NT2/D1 (cell line): ENCODE measurements around the gene C6orf118.

Source experiments
- SUZ12 ChIP-seq: IDR thresholded peaks from 2 replicates; pipeline ENCODE4 v1.6.1; 2011; ENCODE audit not compliant: insufficient read length, insufficient read depth; ENCODE audit errors: extremely low read depth
- YY1 ChIP-seq: IDR thresholded peaks from 2 replicates; pipeline ENCODE4 v1.6.1; 2011; ENCODE audit not compliant: insufficient read length, insufficient read depth

DNA sequence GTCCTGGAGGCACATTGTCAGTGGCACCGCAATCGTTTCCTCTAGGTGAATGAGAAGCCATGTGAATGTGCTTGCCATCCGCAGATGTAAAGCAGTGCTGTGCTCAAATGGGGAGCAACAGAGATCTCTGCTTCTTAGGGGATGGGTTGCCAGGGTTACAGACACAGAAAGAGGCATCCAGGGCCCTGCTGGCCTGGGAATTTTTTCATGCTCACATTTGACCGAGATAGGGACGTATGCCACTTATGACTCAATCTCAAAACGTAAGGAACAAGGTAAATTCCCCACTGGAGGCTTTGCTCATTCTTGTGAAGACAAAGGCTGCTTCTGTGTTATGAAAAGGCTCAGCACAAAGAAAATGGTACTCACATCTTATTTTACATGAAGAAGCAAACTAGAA, 11.0 kb downstream of the C6orf118 start:
- no peak for TF ChIP-seq SUZ12
- TF ChIP-seq YY1: no peak
